Measurements from ENCODE around the gene SEC14L3.

SEC14L3 gene

DNA sequence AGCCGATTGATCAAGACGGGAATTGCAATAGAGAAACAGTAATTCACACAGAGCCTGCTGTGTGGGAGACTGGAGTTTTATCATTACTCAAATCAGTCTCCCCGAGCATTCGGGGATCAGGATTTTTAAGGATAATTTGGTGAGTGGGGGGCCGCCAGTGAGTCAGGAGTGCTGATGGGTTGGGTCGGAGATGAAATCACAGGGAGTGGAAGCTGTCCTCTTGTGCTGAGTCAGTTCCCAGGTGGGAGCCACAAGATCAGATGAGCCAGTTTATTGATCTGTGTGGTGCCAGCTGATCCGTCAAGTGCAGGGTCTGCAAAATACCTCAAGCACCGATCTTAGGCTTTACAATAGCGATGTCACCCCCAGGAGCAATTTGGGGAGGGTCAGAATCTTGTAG, 30.7 kb downstream of the SEC14L3 start:
- DNase-seq, result no peak

DNA sequence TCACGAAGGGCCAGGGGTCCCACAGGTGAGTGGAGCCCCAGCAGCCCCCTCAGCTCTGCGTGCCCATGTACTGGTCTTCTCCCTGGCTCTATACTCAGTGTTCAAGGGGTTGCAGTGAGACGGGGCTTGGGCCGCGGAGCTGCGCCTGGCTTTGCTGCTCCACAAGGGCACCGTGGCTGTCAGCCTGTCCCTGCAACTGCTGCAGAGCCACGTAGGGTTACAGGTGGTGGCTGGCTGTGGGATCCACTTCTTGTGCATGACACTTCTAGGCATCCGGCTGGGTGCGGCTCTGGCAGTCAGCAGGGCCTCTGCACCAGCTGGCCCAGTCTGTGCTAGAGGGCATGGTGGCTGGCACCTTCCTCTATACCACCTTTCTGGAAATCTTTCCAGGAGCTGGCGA, 32.0 kb downstream of the SEC14L3 start:
- no peak for DNase-seq

DNA sequence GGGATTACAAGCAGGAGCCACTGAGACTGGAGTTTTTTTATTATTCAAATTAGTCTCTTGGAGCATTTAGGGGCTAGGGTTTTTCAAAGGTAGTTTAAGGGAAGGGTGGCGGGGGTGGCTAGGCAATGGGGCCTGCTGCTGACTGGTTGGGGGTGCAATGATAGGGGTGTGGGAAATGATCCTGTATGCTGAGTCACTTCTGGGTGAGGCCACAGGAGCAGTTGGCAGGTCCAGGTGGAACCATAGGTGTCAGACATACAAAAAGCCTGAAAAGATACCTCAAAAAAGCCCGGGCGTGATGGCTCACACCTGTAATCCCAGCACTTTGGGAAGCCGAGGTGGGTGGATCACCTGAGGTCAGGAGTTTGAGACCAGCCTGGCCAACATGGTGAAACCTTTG, 32.6 kb downstream of the SEC14L3 start:
- no peak for DNase-seq

DNA sequence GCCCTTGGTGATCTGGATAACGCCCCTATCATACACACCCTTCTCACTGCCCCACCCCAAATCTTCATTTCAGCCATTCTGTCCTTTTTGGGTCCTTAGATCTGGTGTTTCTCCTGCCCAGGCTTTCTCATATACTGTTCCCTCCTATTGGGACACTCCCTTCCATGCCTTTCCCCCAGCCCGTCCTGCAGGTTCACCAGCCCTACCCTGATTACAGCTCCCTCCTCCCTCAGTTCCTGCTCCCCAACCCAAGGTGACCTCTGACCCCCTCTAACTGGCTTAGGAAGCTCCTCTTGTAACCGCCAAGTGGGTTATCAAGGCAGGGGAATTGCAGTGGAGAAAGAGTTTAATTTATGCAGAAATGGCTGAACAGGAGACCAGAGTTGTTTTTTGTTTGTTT, 33.3 kb downstream of the SEC14L3 start:
- DNase-seq, result no peak

DNA sequence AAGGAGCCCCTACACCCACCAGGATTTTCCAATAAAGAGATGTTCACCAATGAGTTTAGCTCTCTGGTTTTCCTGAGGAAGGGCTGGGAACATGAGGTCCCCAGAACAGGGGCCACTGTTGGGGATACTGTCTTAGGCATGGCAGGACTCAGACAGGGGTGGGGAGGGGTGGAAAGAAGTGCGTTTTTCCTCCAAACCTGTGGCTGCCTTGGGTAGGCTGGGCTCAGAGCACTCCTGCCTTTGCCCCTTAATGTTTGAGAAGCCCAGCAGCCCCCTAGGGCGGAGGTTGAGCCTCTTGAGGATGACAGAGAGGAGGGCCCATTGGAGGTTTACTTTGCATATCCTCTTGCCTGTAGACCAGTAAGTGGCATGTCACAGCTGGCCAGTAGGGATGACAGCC, 35.6 kb downstream of the SEC14L3 start:
- no peak for DNase-seq

DNA sequence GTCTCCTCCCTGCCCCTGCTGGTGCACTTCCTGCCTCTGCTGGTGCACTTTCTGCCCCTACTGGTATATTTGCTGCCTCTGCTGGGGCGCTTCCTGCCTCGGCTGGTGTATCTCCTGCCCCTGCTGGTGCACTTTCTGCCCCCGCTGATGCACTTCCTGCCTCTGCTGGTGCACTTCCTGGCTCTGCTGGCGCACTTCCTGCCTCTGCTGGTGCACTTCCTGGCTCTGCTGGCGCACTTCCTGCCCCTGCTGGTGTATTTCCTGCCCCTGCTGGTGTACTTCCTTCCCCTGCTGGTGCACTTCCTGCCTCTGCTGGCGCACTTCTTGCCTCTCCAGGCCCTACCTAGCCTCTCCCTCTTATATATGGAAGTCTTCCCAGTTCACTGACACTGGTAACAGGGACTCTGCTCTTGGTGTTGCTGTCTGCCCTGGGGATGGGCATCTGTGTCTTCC, 36.1 kb downstream of the SEC14L3 start:
- DNase-seq, result peak; percentile 71

DNA sequence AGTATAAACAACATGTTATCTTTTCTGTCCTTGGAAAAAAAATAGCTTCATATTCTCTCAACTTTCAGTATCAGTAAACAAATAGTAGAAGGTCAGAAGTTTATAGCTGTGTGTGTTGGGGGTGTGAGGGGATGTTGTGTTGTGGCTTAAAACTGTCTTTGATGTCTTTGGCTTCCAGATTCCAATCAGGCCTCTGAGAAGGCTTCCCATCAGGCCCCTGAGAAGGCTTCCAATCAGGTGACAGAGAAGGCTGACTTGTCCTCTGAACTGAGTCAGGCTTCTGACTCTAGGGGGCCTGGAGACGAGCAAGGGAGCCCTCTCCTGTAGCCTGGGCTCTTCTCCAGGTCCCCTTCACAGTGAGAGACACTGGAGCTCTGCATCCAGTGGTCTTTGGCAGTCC, 37.0 kb downstream of the SEC14L3 start:
- DNase-seq, result no peak

DNA sequence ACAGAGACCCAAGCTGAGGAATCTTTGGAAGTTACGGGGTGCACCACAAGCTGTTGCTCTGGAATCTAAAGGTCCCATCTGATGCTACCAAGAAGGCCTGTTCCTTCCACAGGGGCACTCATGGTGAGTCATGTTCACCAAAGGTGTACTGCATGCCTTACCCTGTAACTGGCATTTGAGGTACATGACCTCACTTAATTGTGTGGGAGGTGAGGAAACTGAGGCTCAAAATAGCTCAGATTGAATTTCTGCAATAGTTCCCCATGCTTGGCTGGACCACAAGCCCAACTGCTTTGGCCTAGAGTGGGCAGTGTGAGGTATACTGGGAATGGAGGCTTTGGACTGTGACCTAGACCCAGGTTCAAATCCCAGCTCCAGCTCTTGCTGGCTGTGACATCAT, 38.0 kb downstream of the SEC14L3 start:
- no peak for DNase-seq

DNA sequence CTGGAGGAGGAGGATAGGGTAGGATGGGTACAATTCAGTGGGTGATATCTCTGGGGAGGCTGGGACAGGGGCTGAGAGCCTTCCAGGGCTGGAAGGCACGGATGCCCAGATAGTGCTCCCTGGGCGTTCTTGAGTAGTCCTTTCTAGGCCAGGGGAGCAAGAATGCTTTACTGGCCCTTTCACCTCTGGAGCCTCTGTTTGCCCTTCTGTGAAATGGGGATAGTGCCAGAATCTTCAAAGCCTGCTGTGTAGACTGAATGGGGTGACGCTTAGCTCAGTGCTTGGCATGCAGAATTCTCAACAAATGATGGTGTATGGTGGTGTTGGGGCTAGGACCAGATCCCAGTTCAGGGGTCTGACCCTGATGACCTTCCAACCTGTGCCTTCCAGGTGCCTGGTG, 38.6 kb downstream of the SEC14L3 start:
- no peak for DNase-seq

DNA sequence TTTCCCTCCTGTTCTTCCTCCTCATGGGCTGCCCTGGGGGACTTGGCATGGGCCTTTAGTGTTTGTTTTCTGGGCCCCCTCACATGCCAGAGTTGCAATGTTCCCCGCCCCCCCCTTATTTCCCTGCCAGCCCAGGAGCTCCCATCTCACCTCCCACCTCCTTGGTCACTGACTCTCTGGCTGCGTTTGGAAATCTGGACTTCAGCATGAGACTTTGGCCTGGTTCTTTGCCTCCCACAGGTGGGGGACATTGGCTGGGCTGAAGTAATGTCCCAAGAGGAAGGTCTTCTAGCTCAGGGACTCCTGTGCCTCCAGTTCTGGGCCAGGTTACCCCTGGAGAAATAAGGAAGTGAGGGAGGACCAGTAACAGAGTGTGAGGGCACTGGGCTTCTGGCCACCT, 39.3 kb downstream of the SEC14L3 start:
- DNase-seq, result no peak

DNA sequence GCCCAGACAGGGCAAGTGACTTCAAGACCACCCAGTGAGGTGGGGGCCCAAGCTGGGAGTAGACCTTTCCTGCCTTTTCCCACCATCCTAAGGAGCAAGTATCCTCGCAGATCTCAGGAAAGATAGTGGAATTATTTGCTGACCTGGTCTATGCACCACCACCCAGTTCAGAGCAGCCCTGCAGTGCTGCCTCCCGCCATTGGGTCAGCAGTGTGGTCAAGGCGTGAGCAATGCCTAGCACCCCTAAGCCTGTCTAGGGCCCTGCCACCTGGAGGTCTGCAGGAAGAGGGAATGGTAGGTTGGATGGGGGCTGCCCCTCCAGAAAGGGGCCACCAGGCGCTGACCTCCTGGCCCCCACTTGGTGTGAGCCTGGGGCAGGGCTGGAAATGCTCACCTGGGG, 39.7 kb downstream of the SEC14L3 start:
- no peak for DNase-seq

DNA sequence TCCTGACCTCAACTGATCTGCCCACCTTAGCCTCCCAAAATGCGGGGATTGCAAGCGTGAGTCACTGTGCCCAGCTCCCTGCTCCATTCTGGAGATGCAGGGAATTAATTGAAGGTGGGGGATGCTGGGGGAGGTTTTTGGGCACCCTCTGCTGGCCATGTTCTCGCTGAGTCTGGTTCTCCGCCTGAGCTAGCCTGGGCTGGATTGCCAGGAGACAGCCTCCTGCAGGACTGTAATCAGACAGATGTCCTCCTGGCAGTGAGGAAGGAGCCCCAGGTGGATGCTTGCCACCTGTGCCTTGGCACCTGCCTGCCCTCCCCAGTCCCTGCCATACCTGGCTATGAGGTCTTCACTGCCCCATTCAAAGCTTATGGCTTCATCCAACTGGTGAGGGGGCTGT, 40.9 kb downstream of the SEC14L3 start:
- DNase-seq, result no peak

DNA sequence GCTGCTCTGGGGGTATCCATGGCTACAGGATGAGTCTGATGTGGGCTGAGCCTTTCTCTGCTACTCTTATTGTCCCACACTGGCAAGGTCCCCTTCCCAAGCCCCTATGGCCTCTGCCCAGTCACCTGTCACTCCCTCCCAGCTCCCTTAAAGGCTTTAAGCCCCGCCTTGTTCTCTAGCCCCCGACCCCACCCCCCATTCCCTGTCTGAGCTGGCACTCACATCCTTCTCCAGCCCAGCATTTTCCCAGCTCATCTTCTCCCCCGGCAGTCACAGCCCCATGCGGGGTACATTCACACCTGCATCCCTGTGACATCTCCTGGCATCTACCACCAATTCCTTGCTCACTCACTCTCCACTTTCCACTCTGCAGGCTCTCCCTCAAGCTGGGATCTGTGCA, 41.9 kb downstream of the SEC14L3 start:
- no peak for DNase-seq

DNA sequence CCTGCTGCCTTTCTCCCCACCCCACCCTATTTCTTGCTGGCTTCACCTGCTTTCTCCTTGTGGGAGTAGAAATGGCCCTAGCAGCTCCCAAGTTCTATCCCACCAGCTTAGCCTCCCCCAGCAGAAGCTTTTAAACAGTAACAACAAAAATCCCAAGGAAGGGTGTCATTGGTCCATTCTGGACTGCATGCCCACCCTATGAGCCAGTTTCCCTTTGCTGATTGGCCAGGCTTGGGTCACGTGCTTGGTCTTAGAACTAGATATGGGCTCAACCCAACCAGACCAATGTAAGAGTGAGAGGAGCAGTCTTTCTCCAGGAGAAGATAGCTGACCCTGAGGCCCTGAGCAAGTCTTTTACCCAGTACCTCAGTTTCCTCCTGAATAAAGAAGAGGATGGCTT, 43.9 kb downstream of the SEC14L3 start:
- no peak for DNase-seq

DNA sequence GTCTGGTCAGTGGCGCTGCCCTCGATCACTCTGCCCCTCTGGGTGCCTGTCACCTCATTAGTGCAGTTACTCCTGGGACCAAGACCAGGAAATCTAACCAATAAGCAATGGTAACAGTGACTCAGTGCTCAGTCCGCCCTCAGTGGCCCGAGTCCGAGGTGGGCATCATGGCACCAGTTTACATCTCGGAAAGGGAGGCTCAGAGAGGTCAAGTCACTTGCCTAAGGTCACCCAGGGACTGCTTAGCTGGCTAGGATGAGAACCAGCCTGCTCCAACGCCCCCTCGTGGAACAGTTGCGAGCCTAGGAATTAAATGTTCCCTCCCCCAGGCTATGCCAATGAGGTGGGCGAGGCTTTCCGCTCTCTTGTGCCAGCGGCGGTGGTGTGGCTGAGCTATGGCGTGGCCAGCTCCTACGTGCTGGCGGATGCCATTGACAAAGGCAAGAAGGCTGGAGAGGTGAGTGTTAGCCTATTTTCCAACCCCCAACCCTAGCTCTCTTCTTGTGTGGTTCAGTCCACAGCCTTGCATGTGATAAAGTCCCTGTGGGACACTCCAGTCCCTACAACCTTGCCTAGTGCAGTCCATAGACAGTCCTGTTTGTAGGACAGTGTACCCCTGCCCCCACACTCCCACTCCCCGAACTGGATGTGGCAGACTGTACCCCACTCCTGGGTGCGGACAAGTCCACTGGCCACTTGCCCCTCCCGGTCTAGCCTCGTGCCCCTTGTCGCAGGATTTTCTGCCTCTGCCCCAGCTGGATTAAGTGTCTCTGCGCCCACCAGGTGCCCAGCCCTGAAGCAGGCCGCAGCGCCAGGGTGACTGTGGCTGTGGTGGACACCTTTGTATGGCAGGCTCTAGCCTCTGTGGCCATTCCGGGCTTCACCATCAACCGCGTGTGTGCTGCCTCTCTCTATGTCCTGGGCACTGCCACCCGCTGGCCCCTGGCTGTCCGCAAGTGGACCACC, 45.1 kb downstream of the SEC14L3 start:
- peak; percentile 89 for DNase-seq

DNA sequence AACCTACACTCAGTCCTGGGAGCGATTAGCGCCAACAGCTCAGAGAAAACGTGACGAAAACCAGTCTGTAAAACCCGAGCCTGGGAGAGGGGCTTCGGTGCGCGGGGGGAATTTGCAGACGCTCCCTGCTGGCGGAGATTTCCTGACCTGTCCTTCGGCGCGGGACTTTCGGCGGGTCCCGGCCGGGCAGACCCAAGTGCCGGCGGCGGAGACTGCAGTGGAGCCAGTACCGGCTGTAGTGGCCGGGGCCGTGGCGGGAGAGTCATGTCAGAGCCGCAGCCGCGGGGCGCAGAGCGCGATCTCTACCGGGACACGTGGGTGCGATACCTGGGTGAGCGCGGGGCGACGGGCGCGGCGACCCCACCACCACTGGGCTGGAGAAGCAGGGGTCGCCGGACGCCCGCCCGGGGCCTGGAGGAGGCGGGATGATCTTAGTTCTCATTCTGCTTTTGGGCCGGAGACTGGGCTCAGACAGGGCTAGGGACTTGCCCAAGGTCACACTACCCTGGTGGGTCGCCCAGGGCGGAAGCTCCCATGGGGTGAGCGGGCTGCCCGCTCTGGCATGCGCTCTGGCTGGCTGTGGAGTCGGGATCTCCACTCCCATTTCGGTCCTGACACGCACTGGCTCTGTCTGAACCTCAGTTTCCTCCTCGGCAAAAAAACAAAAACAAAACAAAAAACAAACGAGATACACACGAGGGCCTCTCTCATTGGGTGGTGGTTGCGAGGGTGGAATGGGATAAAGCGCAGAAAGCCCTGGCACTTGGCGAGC, 46.0 kb downstream of the SEC14L3 start, which contains the start of gene MTFP1:
Gene MTFP1, plus strand, starts transcription at position 153 of the 772 bp plus-strand sequence. Its CDS starts 112 bp downstream, at position 265.
- DNase-seq, result peak; percentile 41

DNA sequence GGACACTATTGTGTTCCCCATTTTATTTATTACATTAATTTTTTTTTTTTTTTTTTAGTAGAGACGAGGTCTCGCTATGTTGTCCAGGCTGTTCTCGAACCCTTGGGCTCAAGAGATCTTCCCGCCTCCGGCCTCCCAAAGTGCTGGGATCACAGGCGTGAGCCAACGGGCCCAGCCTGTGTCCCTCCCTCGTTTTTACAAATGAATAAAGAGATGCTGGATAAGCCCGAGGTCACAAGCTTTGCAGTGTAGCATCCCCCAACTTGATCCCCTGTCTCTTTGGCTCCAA, 46.5 kb downstream of the SEC14L3 start:
- no peak for DNase-seq

DNA sequence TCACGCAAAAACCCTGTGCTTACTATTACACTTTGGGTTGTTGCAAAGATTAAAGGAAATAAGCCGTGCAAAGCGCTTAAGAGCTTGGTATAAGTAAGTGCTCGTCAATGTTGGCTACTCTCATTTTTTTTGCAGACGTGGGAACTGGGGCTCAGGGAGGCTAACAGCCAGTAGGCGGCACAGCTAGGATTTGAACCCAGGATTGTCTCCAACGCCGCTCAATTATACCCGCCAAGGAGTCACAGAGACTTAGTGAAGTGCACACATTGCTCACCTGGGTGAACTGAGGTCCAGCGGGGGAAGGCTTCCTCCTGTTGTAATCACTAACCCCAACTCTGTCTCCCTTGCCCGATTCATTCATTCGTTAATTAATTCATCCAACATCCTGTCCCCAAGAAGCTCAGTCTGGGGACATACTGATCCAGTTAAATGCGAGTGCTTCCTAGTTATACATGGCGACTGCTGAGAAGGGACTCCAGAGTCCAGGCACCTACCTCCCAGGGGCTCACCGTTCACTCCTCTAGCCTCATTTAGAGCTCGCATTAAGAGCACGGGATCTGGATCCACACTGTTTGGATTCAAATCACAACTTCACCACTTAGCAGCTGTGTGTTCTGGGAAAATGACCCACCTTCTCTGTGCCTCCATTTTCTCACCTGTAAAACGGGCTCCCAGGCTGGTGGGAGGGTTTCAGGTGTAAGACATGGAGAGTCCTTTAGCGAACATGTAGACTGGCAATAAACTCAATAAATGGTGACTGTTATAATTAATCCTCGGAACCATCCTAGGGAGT, 47.1 kb downstream of the SEC14L3 start:
- no peak for DNase-seq

DNA sequence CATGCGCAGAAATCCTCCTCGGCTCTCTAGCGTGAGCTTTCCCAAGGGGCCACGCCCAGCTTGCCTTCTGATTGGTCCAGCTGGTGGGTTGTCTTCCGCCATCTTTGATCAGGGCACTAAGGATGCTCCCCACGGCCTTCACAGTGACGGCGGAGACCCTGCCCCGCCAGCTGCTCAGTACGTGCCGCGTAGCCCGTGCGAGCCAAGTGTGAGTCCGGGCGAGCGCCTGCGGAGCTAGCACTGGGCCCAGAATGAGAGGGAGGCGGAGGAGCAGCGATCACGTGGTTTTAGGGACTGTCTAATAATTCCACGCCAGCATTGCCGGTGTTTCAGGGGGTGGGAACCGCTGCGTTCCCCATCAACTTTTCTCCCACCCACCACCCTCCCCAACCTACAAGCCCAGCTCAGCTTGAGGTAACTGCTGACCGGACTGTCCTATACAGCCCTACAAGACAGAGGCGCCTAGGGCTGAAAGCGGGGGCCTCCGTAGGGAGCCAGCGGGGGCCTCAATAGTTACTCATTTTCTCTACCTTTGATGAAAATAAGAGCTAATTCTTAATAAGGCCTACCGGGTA, 47.8 kb downstream of the SEC14L3 start:
- DNase-seq, result peak; percentile 100

DNA sequence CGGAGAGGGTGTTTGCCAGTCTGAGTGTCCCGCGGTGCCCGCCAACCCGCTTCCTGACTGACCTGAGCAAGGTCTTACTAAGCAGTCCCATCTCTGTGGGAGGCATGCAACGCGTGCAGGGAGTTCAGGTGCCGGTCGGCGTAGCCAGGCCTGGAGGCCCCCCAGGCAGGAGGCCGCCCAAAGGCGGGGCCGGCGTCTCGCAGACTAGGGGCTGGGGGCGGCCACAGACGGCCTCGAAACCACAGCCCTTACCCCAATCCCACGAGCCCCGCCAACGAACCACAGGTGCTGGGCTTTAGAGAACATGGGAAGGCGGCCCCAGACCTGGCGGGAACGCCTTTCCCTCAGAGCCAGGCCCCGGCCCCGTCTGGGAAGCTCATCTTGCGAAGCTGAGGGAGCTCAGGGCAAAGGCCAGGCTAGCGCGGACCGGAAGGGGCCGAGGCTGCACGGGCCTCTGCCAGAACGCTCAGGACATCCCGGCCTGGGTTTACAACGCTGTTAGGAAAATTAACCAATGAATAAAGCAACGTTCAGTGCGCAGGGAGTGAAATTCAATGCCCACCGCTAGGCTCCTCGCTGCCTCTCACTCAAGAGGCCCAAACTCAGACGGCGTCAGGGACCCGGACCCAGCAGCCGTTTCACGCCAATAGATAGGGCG, 48.4 kb downstream of the SEC14L3 start:
- DNase-seq, result peak; percentile 72

DNA sequence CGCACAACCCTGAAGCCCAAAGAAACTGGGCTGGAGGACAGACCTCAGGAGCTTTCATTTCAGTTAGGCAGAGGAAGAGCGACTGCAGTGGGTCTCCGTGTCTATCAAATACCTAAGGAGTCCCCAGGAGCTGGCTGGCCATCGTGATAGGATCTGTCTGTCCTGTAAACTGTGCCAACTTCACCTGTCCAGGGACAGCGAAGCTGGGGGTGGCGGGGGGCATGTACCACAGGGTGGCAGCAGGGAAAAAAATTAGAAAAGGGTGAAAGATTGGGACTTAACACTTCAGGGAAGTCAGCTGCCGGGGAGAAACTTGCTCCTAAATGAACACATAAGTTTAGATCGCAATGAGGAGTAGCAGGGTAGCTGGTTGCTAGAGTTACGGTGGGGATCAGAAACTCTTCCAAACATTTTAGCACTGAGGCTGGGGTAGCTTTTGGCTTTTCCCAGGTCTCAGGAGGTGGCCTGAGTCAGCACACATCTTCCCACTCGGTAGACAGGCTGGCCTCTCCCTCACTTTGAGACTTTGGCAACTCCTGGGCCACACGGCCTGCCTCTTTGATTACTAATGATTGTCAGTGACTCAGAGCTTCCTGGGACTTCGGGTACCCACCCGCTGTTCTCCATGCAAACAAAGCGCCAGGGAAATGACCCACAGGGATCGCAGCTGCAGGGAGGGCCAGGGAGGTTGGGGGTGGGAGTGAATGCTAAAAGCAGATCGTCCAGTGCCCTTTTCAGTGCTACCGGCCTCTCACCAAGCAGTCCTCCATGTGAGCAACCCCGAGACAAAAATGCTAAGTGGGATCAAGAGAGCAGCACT, 49.1 kb downstream of the SEC14L3 start:
- DNase-seq, result peak; percentile 79

All from COR-L47 (cell line).